Measurements from ENCODE around the gene EML2.

- TF ChIP-seq EZH2 (IDR thresholded peaks at IDR 0.05; ENCODE audit: borderline replicate concordance, control insufficient read depth, low read depth, low read length) (no peak), USF1 (IDR thresholded peaks at IDR 0.05; ENCODE audit: borderline replicate concordance, extremely low read length, insufficient read depth, low read depth, low read length) (no peak), RFX5 (IDR thresholded peaks at IDR 0.05; ENCODE audit: low read depth, low read length) (no peak), CREB1 (IDR thresholded peaks at IDR 0.05; ENCODE audit: low read depth) (no peak), JUNB (IDR thresholded peaks at IDR 0.05) (no peak), REST (IDR thresholded peaks at IDR 0.05; ENCODE audit: low read depth, low read length) (no peak), CTCF (IDR thresholded peaks at IDR 0.05 in 2 of 3, conservative IDR thresholded peaks at IDR 0.05 in 1 of 3; ENCODE audit: control insufficient read depth in 2 of 3, extremely low read depth in 1 of 3, insufficient read depth in 1 of 3, low read depth in 3 of 3, low read length in 3 of 3) (no peak), USF2 (IDR thresholded peaks at IDR 0.05; ENCODE audit: borderline replicate concordance, low read depth, low read length) (no peak), POLR2A (IDR thresholded peaks at IDR 0.05; ENCODE audit: low read depth, low read length) (no peak), FOXK2 (IDR thresholded peaks at IDR 0.05) (no peak)
Measured at GRCh38 chr19:45653634-45654033, 14.4 kb upstream of the EML2 start.

Measured in GM12878 (cell line).